Measurements from ENCODE around the gene GJC3. TPM values are rescaled to one million over a fixed set of nuclear protein-coding genes. Genes with fewer than 3 reads are reported as not detected.

Gene GJC3
- total and polyA plus RNA-seq, 9 of the 15 experiments (the other 6 are each of a cell fraction or from before 2014, with no cell fraction given), result 0.10 to 0.45 (median 0.28) TPM; not detected in 1

DNA sequence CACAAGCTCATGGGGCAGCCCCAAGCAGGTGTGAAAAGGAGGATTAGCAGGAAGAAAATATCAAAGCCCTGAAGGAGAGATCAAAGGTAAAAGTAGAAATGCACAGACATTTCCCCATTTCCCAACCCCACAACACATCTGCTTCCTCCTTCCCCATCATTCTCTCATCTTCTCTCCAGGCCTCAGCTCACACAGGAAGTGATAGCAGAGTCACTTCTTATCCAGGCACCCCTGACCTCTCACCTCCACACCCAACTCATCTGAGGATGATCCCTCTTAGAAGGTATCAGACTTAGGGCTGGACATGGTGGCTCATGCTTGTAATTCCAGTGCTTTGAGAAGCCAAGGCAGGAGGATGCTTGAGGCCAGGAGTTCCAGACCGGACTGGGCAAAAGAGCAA lies 18.2 kb upstream of the GJC3 start:
- CTCF ChIA-PET (ENCODE audit: low intra/inter-chr PET ratio), result no interaction called here
- H3K4me1 ChIP-seq (replicated peaks in 1 of 2; ENCODE audit: control insufficient read depth in 2 of 2, insufficient read depth in 2 of 2, low read length in 2 of 2), result no peaks in the 10 kb centered on the region; a peak in 1 of 5 replicates

DNA sequence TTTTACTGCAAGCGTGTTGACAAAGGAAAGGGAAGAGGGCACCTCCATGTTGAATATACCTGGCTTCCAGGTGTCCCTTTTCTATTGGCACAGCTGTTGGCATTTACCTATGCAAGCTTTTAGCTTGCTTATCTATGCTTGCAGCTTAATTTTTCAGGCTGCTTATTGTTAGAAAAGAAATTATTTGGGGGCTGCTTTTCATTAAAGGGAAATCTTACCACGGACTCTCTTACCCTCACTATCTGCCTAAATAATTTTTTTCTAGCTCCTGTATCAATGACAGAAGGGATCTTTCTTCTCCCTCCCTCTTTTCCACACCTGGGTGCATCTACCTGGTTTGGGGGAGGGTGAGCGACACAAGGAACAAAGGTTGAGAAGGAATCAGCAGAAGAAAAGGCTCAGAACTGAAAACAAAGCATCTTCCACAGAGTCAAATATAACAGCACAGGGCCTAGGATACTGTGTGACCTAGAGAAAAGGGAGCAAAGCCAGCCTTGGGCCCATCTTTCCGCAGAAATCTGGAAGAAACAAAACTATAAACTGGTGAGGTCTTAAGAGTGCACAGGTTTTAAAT lies 15.2 kb upstream of the GJC3 start:
- no peak for DNase-seq (ENCODE audit: extremely low read depth in 1 of 4, low spot score in 3 of 4)
- Histone ChIP-seq H3K27me3 (ENCODE audit: control insufficient read depth in 2 of 2, insufficient read depth in 2 of 2, low read length in 2 of 2) (peaks cover 0 to 4% of the 10 kb centered on the region in 2 experiments; a peak in 1 of 5 replicates), H3K4me3 (no peak overlapping the region), H2AFZ (ENCODE audit: low read depth, low read length) (no peak overlapping the region), H3K36me3 (ENCODE audit: control insufficient read depth, insufficient read depth, low read length) (no peaks in the 10 kb centered on the region), H3K79me2 (ENCODE audit: control insufficient read depth, insufficient read depth, low read length) (no peaks in the 10 kb centered on the region), H3K4me2 (ENCODE audit: insufficient read depth, low read length) (no peak overlapping the region), H3K9ac (ENCODE audit: insufficient read depth in 1 of 2, low read depth in 2 of 2, low read length in 2 of 2) (no peak overlapping the region), H3K27ac (ENCODE audit: extremely low read depth, low read depth, low read length) (no peak overlapping the region), H3K9me3 (replicated peaks; ENCODE audit: control insufficient read depth, insufficient read depth, low read depth, low read length) (no peaks in the 10 kb centered on the region), H3K4me1 (replicated peaks in 1 of 2; ENCODE audit: control insufficient read depth in 2 of 2, insufficient read depth in 2 of 2, low read length in 2 of 2) (no peaks in the 10 kb centered on the region; a peak in 1 of 5 replicates), H3K9me1 (ENCODE audit: control insufficient read depth, insufficient read depth, low read length) (no peaks in the 10 kb centered on the region), H4K20me1 (replicated peaks; ENCODE audit: control insufficient read depth, insufficient read depth, low read length) (no peaks in the 10 kb centered on the region)
- 15% methylated on average over 4 of the region's 4 CpGs for WGBS (ENCODE audit: insufficient coverage, low coverage, missing lambda C conversion rate)
- ChIA-PET POLR2A (interaction anchor here (0.9 to 1.3 kb wide), 2 partner anchors 11 to 386 kb away, joined by 3 to 4 read pairs; partner anchors contain the start of gene ZNF655), CTCF (ENCODE audit: low intra/inter-chr PET ratio) (no interaction called here)
- intact Hi-C loops (cut with micrococcal nuclease), result no loop called here
- in situ Hi-C loops (cut with MboI), result no loop called here
- no peak for TF ChIP-seq ZNF384 (IDR thresholded peaks at IDR 0.05; ENCODE audit: low read depth, low read length)
- FAIRE-seq, result no peak
- no TSS peak for BruUV-seq (replicated peaks)
- no peak for ATAC-seq

More for the DNA sequence above, 18.2 kb upstream of the GJC3 start:
- Histone ChIP-seq H4K20me1 (replicated peaks; ENCODE audit: control insufficient read depth, insufficient read depth, low read length) (no peaks in the 10 kb centered on the region), H3K79me2 (ENCODE audit: control insufficient read depth, insufficient read depth, low read length) (no peaks in the 10 kb centered on the region), H3K4me3 (no peak overlapping the region), H3K9me3 (replicated peaks; ENCODE audit: control insufficient read depth, insufficient read depth, low read depth, low read length) (peaks cover 5% of the 10 kb centered on the region), H3K27ac (ENCODE audit: extremely low read depth, low read depth, low read length) (no peak overlapping the region), H3K36me3 (ENCODE audit: control insufficient read depth, insufficient read depth, low read length) (no peaks in the 10 kb centered on the region), H3K27me3 (ENCODE audit: control insufficient read depth in 2 of 2, insufficient read depth in 2 of 2, low read length in 2 of 2) (peaks cover 0 to 4% of the 10 kb centered on the region in 2 experiments; a peak in 1 of 5 replicates), H3K9me1 (ENCODE audit: control insufficient read depth, insufficient read depth, low read length) (no peaks in the 10 kb centered on the region), H2AFZ (ENCODE audit: low read depth, low read length) (no peak overlapping the region), H3K4me2 (ENCODE audit: insufficient read depth, low read length) (no peak overlapping the region), H3K9ac (ENCODE audit: insufficient read depth in 1 of 2, low read depth in 2 of 2, low read length in 2 of 2) (no peak overlapping the region)
- WGBS (ENCODE audit: insufficient coverage, low coverage, missing lambda C conversion rate), result 0% methylated on average over 1 of the region's 1 CpG
- POLR2A ChIA-PET, result interaction anchor here (0.6 kb wide), 1 partner anchor 28 kb away, joined by 3 read pairs; the partner anchor contains the start of gene TRIM4
- DNase-seq (ENCODE audit: extremely low read depth in 1 of 4, low spot score in 3 of 4), result no peak
- in situ Hi-C loops (cut with MboI) (no loop called here), intact Hi-C loops (cut with micrococcal nuclease) (no loop called here)
- FAIRE-seq, result no peak
- BruUV-seq (replicated peaks), result no TSS peak
- TF ChIP-seq RB1 (IDR thresholded peaks at IDR 0.05; ENCODE audit: low read depth), result no peak
- peak; percentile 58; the same call in 1 of the 2 replicates for TF ChIP-seq NR2C1 (IDR thresholded peaks at IDR 0.05)
- peak; percentile 55 for TF ChIP-seq NR2C1 (tag; IDR thresholded peaks at IDR 0.05)
- TF ChIP-seq PHTF2 (CRISPR knock-in tag; IDR thresholded peaks at IDR 0.05), result no peak
- ATAC-seq, result no peak

Measured in K562 (cell line).